ENCODE measurements around the gene GPR18.

Gene GPR18

GRCh38 chr13:99298056-99298455, 39.9 kb upstream of the GPR18 start:
- Histone ChIP-seq H3K79me2 (ENCODE audit: insufficient read depth, low read length) (no peaks in the 10 kb centered on the region), H3K36me3 (ENCODE audit: low read length) (no peaks in the 10 kb centered on the region), H3K9me2 (replicated peaks; ENCODE audit: insufficient read depth, low read length) (no peaks in the 10 kb centered on the region), H3K27me3 (ENCODE audit: low read length) (no peaks in the 10 kb centered on the region), H3F3A (ENCODE audit: insufficient read depth) (no peaks in the 10 kb centered on the region), H3K9ac (ENCODE audit: low read length) (no peak overlapping the region), H4K20me1 (ENCODE audit: low read depth, low read length) (peaks cover 4% of the 10 kb centered on the region), H3K9me3 (ENCODE audit: insufficient read depth, low read length) (no peaks in the 10 kb centered on the region), H3K4me2 (ENCODE audit: low read depth, low read length, poor library complexity, severe bottlenecking) (no peak overlapping the region), H2AFZ (ENCODE audit: low read depth, low read length, severe bottlenecking) (no peak overlapping the region), H3K4me3 (ENCODE audit: insufficient read depth, low read length, poor library complexity, severe bottlenecking) (no peak overlapping the region), H3K27ac (ENCODE audit: low read depth, low read length) (no peak overlapping the region)
- TF ChIP-seq CTCF (IDR thresholded peaks at IDR 0.05; ENCODE audit: insufficient read depth, low read length, poor library complexity, severe bottlenecking) (no peak), EZH2phosphoT487 (conservative IDR thresholded peaks at IDR 0.05; ENCODE audit: low read length) (no peak)

GRCh38 chr13:99297331-99297730, 39.2 kb upstream of the GPR18 start:
- no peak overlapping the region for H3K4me2 ChIP-seq (ENCODE audit: low read depth, low read length, poor library complexity, severe bottlenecking)
- no peaks in the 10 kb centered on the region for H3K9me2 ChIP-seq (replicated peaks; ENCODE audit: insufficient read depth, low read length)
- no peak overlapping the region for H3K9ac ChIP-seq (ENCODE audit: low read length)
- H2AFZ ChIP-seq (ENCODE audit: low read depth, low read length, severe bottlenecking), result no peak overlapping the region
- H3K27me3 ChIP-seq (ENCODE audit: low read length), result no peaks in the 10 kb centered on the region
- no peaks in the 10 kb centered on the region for H3K79me2 ChIP-seq (ENCODE audit: insufficient read depth, low read length)
- peaks cover 4% of the 10 kb centered on the region for H4K20me1 ChIP-seq (ENCODE audit: low read depth, low read length)
- H3F3A ChIP-seq (ENCODE audit: insufficient read depth), result no peaks in the 10 kb centered on the region
- no peaks in the 10 kb centered on the region for H3K9me3 ChIP-seq (ENCODE audit: insufficient read depth, low read length)
- H3K4me3 ChIP-seq (ENCODE audit: insufficient read depth, low read length, poor library complexity, severe bottlenecking), result no peak overlapping the region
- TF ChIP-seq CTCF (IDR thresholded peaks at IDR 0.05; ENCODE audit: insufficient read depth, low read length, poor library complexity, severe bottlenecking) (no peak), EZH2phosphoT487 (conservative IDR thresholded peaks at IDR 0.05; ENCODE audit: low read length) (no peak)
- H3K27ac ChIP-seq (ENCODE audit: low read depth, low read length), result no peak overlapping the region
- no peaks in the 10 kb centered on the region for H3K36me3 ChIP-seq (ENCODE audit: low read length)

GRCh38 chr13:99296398-99296797, 38.2 kb upstream of the GPR18 start:
- no peaks in the 10 kb centered on the region for H3K9me3 ChIP-seq (ENCODE audit: insufficient read depth, low read length)
- no peaks in the 10 kb centered on the region for H3K27me3 ChIP-seq (ENCODE audit: low read length)
- H3K9me2 ChIP-seq (replicated peaks; ENCODE audit: insufficient read depth, low read length), result no peaks in the 10 kb centered on the region
- H3K79me2 ChIP-seq (ENCODE audit: insufficient read depth, low read length), result no peaks in the 10 kb centered on the region
- H3K27ac ChIP-seq (ENCODE audit: low read depth, low read length), result no peak overlapping the region
- H4K20me1 ChIP-seq (ENCODE audit: low read depth, low read length), result peaks cover 4% of the 10 kb centered on the region
- no peaks in the 10 kb centered on the region for H3K36me3 ChIP-seq (ENCODE audit: low read length)
- no peaks in the 10 kb centered on the region for H3F3A ChIP-seq (ENCODE audit: insufficient read depth)
- H2AFZ ChIP-seq (ENCODE audit: low read depth, low read length, severe bottlenecking), result no peak overlapping the region
- H3K4me2 ChIP-seq (ENCODE audit: low read depth, low read length, poor library complexity, severe bottlenecking), result no peak overlapping the region
- no peak overlapping the region for H3K9ac ChIP-seq (ENCODE audit: low read length)
- TF ChIP-seq CTCF (IDR thresholded peaks at IDR 0.05; ENCODE audit: insufficient read depth, low read length, poor library complexity, severe bottlenecking) (no peak), EZH2phosphoT487 (conservative IDR thresholded peaks at IDR 0.05; ENCODE audit: low read length) (no peak)
- H3K4me3 ChIP-seq (ENCODE audit: insufficient read depth, low read length, poor library complexity, severe bottlenecking), result no peak overlapping the region
